ENCODE results near the gene MAEA. TPM values are rescaled to one million over a fixed set of nuclear protein-coding genes. Genes with fewer than 3 reads are reported as not detected.
A peak's percentile ranks its signal among the peaks of the same experiment; 100 is the strongest.

MAEA gene
- total RNA-seq, 2 donors from 2014 or later, result 48.8 to 72.7 TPM

- no peaks in the 10 kb centered on the region for H3K27me3 ChIP-seq (ENCODE audit: control insufficient read depth, insufficient read depth, low read length, poor library complexity, severe bottlenecking)
- no peak overlapping the region for H3K27ac Mint-ChIP-seq
- H3K4me3 Mint-ChIP-seq, result no peak overlapping the region
- no peaks in the 10 kb centered on the region for H3K27me3 Mint-ChIP-seq (ENCODE audit: insufficient read depth)
- H3K4me1 Mint-ChIP-seq, result no peaks in the 10 kb centered on the region
- H3K9me3 ChIP-seq (ENCODE audit: control insufficient read depth, low read length), result no peaks in the 10 kb centered on the region
- no peaks in the 10 kb centered on the region for H3K9me3 Mint-ChIP-seq
- DNase-seq, result no peak
- no peaks in the 10 kb centered on the region for H3K4me1 ChIP-seq (ENCODE audit: control insufficient read depth, insufficient read depth, low read length)
- no peak overlapping the region for H3K27ac ChIP-seq (ENCODE audit: low read depth, low read length)
- TF ChIP-seq, protein P1, sequence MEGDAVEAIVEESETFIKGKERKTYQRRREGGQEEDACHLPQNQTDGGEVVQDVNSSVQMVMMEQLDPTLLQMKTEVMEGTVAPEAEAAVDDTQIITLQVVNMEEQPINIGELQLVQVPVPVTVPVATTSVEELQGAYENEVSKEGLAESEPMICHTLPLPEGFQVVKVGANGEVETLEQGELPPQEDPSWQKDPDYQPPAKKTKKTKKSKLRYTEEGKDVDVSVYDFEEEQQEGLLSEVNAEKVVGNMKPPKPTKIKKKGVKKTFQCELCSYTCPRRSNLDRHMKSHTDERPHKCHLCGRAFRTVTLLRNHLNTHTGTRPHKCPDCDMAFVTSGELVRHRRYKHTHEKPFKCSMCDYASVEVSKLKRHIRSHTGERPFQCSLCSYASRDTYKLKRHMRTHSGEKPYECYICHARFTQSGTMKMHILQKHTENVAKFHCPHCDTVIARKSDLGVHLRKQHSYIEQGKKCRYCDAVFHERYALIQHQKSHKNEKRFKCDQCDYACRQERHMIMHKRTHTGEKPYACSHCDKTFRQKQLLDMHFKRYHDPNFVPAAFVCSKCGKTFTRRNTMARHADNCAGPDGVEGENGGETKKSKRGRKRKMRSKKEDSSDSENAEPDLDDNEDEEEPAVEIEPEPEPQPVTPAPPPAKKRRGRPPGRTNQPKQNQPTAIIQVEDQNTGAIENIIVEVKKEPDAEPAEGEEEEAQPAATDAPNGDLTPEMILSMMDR (conservative IDR thresholded peaks at IDR 0.05), result no peak
- H3K36me3 Mint-ChIP-seq (ENCODE audit: low read depth), result peaks cover 30% of the 10 kb centered on the region
- 93 to 94% methylated on average over 32 to 33 of the region's 33 CpGs for WGBS, 2 experiments (ENCODE audit: insufficient coverage in 1 of 2, insufficient read length in 1 of 2)
- no peak overlapping the region for H3K9ac ChIP-seq (ENCODE audit: extremely low read depth, low read length, poor library complexity, severe bottlenecking)
- peaks cover 22% of the 10 kb centered on the region for H3K36me3 ChIP-seq (ENCODE audit: control insufficient read depth, insufficient read depth, low read length)
- no peak overlapping the region for H3K4me3 ChIP-seq (ENCODE audit: low read length)
These were observed 38.0 kb downstream of the MAEA start for GRCh38 chr4:1327526-1328266.

DNA sequence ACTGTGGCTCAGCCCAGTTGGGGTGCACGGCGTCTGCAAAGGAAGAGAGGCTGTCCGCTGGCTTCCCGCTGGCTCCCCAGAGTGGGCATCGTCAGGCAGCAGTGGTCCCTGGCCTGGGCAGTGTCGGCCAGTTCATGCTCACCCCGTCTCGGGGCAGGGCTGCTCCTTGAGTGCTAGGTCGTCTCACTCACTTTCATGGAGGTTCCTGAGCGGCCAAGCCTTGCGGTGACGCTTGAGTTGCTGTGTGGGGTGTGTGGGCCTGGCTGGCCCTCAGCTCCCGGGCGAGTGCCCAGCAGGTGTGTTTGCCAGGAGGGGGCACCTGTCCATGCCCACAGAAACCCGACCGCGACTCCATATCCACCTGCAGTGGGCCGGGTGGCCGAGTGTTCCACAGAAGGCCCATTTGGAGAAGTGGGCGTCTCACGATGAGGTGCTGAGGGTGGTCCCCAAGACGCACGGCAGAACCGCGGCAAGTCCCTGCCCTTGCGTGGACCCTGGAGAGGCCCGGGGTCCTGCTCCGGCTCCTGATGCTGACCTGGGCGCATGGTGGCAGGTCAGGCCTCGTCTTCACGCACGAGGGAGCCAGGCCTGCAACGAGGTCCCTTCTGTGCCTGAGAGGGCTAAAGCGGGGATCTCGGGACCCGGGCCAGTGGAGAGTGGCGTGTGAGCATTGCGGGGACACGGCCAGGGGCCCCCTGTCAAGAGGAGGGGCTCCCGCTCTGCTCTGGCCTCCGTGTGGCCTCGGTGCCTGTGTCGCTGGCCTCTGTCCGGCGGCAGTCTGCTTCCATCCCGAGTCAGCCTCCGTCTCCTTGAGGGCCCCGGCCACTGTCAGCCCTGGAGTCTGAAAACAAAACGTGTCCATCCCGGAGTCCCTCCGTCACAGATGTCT is 38.8 kb downstream of the MAEA start:
- Histone ChIP-seq H3K27me3 (ENCODE audit: control insufficient read depth, insufficient read depth, low read length, poor library complexity, severe bottlenecking) (no peaks in the 10 kb centered on the region), H3K27ac (ENCODE audit: low read depth, low read length) (no peak overlapping the region), H3K9ac (ENCODE audit: extremely low read depth, low read length, poor library complexity, severe bottlenecking) (no peak overlapping the region), H3K4me1 (ENCODE audit: control insufficient read depth, insufficient read depth, low read length) (no peaks in the 10 kb centered on the region), H3K4me3 (ENCODE audit: low read length) (no peak overlapping the region), H3K9me3 (ENCODE audit: control insufficient read depth, low read length) (no peaks in the 10 kb centered on the region), H3K36me3 (ENCODE audit: control insufficient read depth, insufficient read depth, low read length) (peaks cover 15% of the 10 kb centered on the region)
- H3K27me3 Mint-ChIP-seq (ENCODE audit: insufficient read depth), result no peaks in the 10 kb centered on the region
- 96 to 97% methylated on average over 31 to 51 of the region's 51 CpGs for WGBS, 2 experiments (ENCODE audit: insufficient coverage in 1 of 2, insufficient read length in 1 of 2)
- H3K36me3 Mint-ChIP-seq (ENCODE audit: low read depth), result peaks cover 30% of the 10 kb centered on the region
- H3K4me1 Mint-ChIP-seq, result no peaks in the 10 kb centered on the region
- TF ChIP-seq, protein P1 (conservative IDR thresholded peaks at IDR 0.05), result no peak
- no peak overlapping the region for H3K27ac Mint-ChIP-seq
- no peak overlapping the region for H3K4me3 Mint-ChIP-seq
- DNase-seq, result no peak
- H3K9me3 Mint-ChIP-seq, result no peaks in the 10 kb centered on the region

GRCh38 chr4:1329408-1330371 is 40.0 kb downstream of the MAEA start:
- Histone ChIP-seq H3K4me3 (ENCODE audit: low read length) (no peak overlapping the region), H3K9me3 (ENCODE audit: control insufficient read depth, low read length) (no peaks in the 10 kb centered on the region), H3K4me1 (ENCODE audit: control insufficient read depth, insufficient read depth, low read length) (no peaks in the 10 kb centered on the region), H3K36me3 (ENCODE audit: control insufficient read depth, insufficient read depth, low read length) (peaks cover 16% of the 10 kb centered on the region), H3K27ac (ENCODE audit: low read depth, low read length) (no peak overlapping the region), H3K27me3 (ENCODE audit: control insufficient read depth, insufficient read depth, low read length, poor library complexity, severe bottlenecking) (no peaks in the 10 kb centered on the region), H3K9ac (ENCODE audit: extremely low read depth, low read length, poor library complexity, severe bottlenecking) (no peak overlapping the region)
- TF ChIP-seq, protein P1 (conservative IDR thresholded peaks at IDR 0.05), result no peak
- H3K4me3 Mint-ChIP-seq, result no peak overlapping the region
- H3K27ac Mint-ChIP-seq, result peak overlapping the region; percentile 44
- DNase-seq, result no peak
- H3K36me3 Mint-ChIP-seq (ENCODE audit: low read depth), result peaks cover 36% of the 10 kb centered on the region
- H3K27me3 Mint-ChIP-seq (ENCODE audit: insufficient read depth), result no peaks in the 10 kb centered on the region
- no peaks in the 10 kb centered on the region for H3K9me3 Mint-ChIP-seq
- WGBS, 2 experiments (ENCODE audit: insufficient coverage in 1 of 2, insufficient read length in 1 of 2), result 93 to 94% methylated on average over 18 to 34 of the region's 34 CpGs
- H3K4me1 Mint-ChIP-seq, result no peaks in the 10 kb centered on the region

Data from endodermal cell (in vitro differentiated cells).